ENCODE data around the gene PRKAA1.
"Not testable (repeated sequence)": the region's sequence is repeated elsewhere in the genome, so short reads cannot be mapped to it uniquely, and the experiment has no call there.

Gene PRKAA1

DNA sequence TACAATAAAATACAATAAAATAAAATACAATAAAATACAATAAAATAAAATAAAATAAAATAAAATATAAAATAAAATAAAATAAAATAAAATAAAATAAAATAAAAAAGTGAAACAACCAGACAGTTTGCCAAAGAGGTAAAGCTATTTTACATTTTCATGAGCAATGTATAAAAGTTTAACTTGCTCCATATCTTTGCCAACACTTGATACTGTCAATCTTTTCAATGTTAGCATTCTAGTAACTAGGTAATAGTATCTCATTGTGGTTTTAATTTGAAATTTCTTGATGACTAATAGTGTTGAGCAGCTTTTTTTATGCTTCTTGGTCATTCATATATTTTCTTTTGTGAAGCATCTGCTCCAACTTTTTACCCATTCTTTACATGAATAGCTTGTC is 59.7 kb downstream of the PRKAA1 start:
- TF ChIP-seq, protein P1, sequence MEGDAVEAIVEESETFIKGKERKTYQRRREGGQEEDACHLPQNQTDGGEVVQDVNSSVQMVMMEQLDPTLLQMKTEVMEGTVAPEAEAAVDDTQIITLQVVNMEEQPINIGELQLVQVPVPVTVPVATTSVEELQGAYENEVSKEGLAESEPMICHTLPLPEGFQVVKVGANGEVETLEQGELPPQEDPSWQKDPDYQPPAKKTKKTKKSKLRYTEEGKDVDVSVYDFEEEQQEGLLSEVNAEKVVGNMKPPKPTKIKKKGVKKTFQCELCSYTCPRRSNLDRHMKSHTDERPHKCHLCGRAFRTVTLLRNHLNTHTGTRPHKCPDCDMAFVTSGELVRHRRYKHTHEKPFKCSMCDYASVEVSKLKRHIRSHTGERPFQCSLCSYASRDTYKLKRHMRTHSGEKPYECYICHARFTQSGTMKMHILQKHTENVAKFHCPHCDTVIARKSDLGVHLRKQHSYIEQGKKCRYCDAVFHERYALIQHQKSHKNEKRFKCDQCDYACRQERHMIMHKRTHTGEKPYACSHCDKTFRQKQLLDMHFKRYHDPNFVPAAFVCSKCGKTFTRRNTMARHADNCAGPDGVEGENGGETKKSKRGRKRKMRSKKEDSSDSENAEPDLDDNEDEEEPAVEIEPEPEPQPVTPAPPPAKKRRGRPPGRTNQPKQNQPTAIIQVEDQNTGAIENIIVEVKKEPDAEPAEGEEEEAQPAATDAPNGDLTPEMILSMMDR (IDR thresholded peaks at IDR 0.05; ENCODE audit: low read depth, low read length, missing control alignments), result no peak
- no peak for DNase-seq (ENCODE audit: extremely low read depth, low read depth)
- H3K4me3 ChIP-seq (replicated peaks; ENCODE audit: low read depth, low read length), result no peak overlapping the region

DNA sequence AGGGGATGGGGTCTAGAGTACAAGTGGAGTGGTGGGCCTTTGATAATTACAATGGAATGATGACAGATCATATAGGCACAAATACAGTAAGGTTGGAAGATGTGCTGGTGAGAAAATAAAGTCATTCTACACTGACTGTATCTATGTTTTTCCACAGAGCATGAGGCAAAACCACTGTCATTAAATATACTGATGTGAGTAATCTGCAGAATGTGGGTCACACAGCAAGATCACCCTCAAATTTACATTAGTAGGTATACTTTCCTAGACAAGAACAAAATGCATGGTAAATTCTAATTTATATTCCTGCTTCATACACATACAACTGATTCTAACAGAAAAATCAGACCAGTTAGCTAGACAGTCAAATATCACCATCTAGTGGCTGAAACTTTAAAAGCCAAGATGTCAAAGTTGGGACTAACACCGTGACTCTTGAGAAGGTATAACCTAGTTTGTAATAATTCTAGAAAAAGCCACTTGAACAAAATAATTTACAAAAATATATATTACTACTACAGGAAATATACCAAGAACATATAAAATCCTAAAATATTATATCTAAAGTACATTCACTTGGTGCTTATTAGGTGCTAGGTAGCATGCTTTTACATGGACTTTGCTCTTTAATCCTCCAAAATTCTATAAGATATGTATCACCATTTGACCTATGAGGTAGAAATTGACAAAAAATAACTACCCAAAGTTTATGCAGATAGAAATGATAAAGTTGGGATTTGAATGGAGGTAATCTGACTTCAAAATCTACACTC is 61.9 kb downstream of the PRKAA1 start:
- peak; percentile 47 for DNase-seq (ENCODE audit: extremely low read depth, low read depth)
- H3K4me3 ChIP-seq (replicated peaks; ENCODE audit: low read depth, low read length), result no peak overlapping the region
- TF ChIP-seq, protein P1 (IDR thresholded peaks at IDR 0.05; ENCODE audit: low read depth, low read length, missing control alignments), result peak; percentile 55

DNA sequence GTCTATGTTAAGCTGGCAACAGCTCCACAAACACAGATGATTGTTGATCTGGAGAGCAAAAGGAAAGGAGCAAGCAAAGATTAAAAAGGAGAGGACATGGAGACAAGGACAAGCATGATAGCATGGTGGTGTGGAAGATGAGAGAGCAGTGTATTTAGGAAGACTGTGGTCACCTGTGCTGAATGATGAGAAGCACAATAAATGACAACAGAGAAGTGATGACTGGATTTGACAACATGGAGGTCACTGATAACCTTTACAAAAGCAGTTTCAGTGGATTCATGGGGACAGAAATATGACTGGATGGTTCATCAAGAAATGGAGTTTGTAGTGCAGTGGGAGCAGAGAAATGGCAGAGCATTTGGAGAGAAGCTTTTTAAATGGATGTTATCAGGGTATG is 62.6 kb downstream of the PRKAA1 start:
- no peak overlapping the region for H3K4me3 ChIP-seq (replicated peaks; ENCODE audit: low read depth, low read length)
- TF ChIP-seq, protein P1 (IDR thresholded peaks at IDR 0.05; ENCODE audit: low read depth, low read length, missing control alignments), result no peak
- no peak for DNase-seq (ENCODE audit: extremely low read depth, low read depth)

DNA sequence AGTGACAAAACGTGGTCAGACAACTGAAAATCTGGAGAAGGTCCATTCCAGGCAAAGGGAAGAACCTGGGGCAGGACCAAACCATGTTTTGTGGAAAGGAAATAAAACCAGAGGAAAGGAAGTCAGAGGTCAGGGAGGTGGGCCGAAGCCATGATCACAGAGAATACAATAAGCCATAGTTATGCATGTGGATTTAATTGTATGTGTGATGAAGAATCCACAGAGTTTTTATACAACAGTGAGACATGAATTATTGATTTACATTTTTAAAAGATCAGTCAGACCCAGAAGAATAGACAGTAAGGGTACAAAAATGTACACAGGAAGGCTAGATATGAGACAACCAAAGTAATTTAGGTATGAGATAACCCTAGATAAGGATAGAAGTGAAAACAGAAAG is 63.2 kb downstream of the PRKAA1 start:
- no peak for DNase-seq (ENCODE audit: extremely low read depth, low read depth)
- no peak overlapping the region for H3K4me3 ChIP-seq (replicated peaks; ENCODE audit: low read depth, low read length)
- TF ChIP-seq, protein P1 (IDR thresholded peaks at IDR 0.05; ENCODE audit: low read depth, low read length, missing control alignments), result no peak

DNA sequence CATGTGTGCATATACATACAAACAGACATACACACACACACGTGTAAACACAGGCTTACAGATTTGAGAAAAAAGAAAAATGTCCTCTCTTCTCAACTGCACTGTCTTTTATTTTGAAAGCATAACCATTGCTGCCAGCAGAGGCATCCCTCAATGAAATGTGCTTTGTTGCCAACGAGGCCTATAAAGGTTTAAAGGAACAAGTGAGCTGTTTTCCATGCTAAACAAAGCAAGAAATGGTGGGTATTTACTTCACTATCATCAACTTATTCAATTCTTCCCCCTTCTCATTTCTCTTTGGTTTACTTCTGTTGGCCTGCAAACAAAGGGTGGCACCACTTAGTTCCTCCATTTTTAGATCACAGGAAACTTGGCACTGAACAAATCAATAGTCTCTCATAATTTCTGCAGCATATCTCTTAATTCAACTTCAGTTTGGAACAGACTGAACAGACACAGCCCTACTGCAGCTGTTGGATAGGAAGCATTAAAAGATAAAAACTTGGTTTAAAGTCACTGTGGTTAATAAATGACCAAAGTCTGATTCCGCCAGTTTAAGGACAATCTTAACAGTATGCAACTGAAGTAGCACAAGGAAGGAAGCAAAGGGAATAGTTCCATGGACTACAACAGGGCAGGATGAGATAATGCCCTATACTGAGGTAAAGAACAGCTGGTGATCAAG is 64.2 kb downstream of the PRKAA1 start:
- H3K4me3 ChIP-seq (replicated peaks; ENCODE audit: low read depth, low read length), result no peak overlapping the region
- no peak for DNase-seq (ENCODE audit: extremely low read depth, low read depth)
- TF ChIP-seq, protein P1 (IDR thresholded peaks at IDR 0.05; ENCODE audit: low read depth, low read length, missing control alignments), result no peak

DNA sequence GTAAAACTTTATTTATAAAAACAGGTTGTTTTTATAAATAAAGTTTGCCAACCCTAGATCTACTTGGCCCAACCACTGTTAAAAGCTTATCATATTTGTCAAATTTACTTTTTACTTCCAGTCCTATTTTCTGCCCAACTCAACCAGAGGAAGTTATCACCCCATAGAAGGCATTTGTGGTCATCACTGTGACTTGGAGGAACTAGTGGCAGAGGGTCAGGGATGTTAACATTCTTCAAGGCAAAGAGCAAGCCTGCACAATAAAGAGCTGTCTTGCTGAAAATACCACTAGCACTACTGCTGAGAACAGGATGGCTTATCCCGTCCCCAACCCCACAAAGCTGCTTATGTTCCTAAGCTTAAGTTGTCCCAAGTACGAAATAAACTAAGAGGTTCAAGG is 64.7 kb downstream of the PRKAA1 start:
- no peak for DNase-seq (ENCODE audit: extremely low read depth, low read depth)
- no peak overlapping the region for H3K4me3 ChIP-seq (replicated peaks; ENCODE audit: low read depth, low read length)
- TF ChIP-seq, protein P1 (IDR thresholded peaks at IDR 0.05; ENCODE audit: low read depth, low read length, missing control alignments), result no peak

DNA sequence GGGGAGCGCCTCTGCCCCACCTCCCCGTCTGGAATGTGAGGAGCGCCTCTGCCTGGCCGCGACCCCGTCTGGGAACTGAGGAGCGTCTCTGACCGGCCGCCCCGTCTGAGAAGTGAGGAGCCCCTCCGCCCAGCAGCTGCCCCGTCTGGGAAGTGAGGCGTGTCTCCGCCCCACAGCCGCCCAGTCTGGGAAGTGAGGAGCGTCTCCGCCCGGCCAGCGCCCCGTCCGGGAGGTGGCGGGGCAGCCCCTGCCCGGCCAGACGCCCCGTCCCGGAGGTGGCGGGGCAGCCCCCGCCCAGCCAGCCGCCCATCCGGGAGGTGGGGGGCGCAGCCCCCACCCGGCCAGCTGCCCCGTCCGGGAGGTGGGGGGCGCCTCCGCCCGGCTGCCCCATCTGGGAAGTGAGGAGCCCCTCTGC is 75.7 kb downstream of the PRKAA1 start:
- not testable (repeated sequence) for H3K4me3 ChIP-seq (replicated peaks; ENCODE audit: low read depth, low read length); DNase-seq (ENCODE audit: extremely low read depth, low read depth)

All from HFF-Myc (cell line).